ENCODE measurements around the gene WASL.
"Not testable (repeated sequence)": the region's sequence is repeated elsewhere in the genome, so short reads cannot be mapped to it uniquely, and the experiment has no call there.

The WASL gene

DNA sequence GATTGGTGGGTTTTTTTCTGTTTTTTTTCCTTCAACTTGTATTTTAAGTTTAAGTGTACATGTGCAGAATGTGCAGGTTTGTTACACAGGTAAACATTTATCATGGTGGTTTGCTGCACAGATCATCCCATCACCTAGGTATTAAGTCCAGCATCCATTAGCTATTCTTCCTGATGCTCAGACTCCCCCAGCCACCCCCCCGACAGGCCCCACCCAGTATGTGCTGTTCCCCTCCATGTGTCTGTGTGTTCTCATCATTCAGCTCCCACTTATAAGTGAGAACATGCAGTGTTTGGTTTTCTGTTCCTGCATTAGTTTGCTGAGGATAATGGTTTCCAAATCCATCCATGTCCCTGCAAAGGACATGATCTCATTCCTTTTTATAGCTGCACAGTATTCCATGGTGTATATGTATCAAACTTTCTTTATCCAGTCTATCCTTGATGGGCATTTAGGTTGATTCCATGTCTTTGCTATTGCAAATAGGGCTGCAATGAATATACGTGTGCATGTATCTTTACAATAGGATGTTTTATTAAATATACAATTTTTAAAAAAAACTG, 114.7 kb downstream of the WASL start:
- not testable (repeated sequence) for DNase-seq (ENCODE audit: low read depth in 2 of 3, low spot score in 1 of 3)

DNA sequence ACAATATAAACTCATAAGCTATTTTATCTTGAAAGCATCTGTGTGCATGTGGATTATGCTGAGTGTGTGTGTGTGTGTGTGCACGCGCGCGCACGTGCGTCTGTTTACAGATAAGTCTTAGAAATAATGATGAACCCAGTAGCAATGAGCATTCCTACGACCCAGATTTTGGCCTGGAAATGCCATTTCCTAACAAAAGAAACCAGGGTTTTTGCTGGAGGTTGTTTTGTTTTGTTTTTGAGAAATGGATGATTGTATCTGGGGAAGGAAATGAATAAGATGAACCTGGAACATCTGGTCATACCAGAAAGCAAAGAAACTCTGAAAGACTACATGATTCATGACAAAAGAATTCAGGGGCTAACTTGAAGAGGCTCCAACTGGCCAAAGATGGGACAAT, 115.2 kb downstream of the WASL start:
- DNase-seq (ENCODE audit: low read depth in 2 of 3, low spot score in 1 of 3) = no peak

DNA sequence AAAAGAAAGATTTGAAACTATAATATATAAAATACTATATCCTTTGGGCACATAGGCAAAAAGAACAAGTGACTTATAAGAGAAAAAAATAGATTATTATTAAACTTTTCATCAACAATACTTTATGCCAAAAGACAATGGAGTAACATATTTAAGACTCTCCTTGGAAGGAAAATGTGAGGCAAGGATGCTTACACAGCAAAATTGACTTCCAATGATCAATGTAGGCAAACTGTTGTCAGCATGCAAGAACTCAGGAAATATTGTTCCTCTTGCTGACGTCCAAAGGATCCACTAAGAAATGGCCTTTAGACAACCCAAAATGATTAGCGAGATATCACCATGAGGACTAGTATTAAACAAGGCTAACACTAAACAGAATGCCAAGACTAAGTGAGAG, 116.0 kb downstream of the WASL start:
- DNase-seq (ENCODE audit: low read depth in 2 of 3, low spot score in 1 of 3) = no peak
